Keratinocyte (primary cell): Measurements from ENCODE around the gene TBXAS1.

ENCODE experiments used
- CTCF ChIP-seq, 3 experiments: IDR thresholded peaks in 1 of 3; conservative IDR thresholded peaks in 1 of 3; optimal IDR thresholded peaks in 1 of 3; 2 replicates in 2 of 3; 3 replicates in 1 of 3; pipeline versions ENCODE3 to v1.5.1; 2011; ENCODE audit warnings: low read length in 3 of 3, mild to moderate bottlenecking in 3 of 3, moderate library complexity in 2 of 3, control low read depth in 1 of 3, inconsistent platforms in 1 of 3; ENCODE audit not compliant: insufficient read depth in 2 of 3; ENCODE audit errors: extremely low read depth in 1 of 3
- EZH2 ChIP-seq: IDR thresholded peaks from one replicate; pipeline ENCODE4 v1.6.1; 2012; ENCODE audit warnings: inconsistent platforms, mild to moderate bottlenecking, low read length, moderate library complexity

- TF ChIP-seq CTCF (optimal IDR thresholded peaks at IDR 0.05 in 1 of 3, IDR thresholded peaks at IDR 0.05 in 1 of 3, conservative IDR thresholded peaks at IDR 0.05 in 1 of 3; ENCODE audit: extremely low read depth in 1 of 3, insufficient read depth in 2 of 3, low read length in 3 of 3) (no peak), EZH2 (no peak)
Measured at GRCh38 chr7:139966949-139967348, 137.9 kb downstream of the TBXAS1 start.
